A673 (cell line): ENCODE data around the gene LBH. TPM values are rescaled to one million over a fixed set of nuclear protein-coding genes. Genes with fewer than 3 reads are reported as not detected.

Experiments
- BruUV-seq: library from RNA; stranded (reverse); fragments of 400-500 nt; replicated peaks from 2 replicates; lab custom pipeline; 2021; lab: Mats Ljungman, UMichigan
- CTCF ChIA-PET: fragments of 300-600 bp; sonication (Branson Sonifier 250); formaldehyde crosslinking; loops from one replicate; lab custom pipeline; 2022; ENCODE audit warnings: antibody characterized with exemption; lab: Charles Lee
- POLR2A ChIA-PET: fragments of 300-600 bp; sonication (Branson Sonifier 250); formaldehyde crosslinking; loops from one replicate; lab custom pipeline; 2022; ENCODE audit warnings: antibody characterized with exemption; ENCODE audit not compliant: low non-redundant PET; lab: Charles Lee
- DNase-seq: peaks from one replicate; pipeline ENCODE4 v3.0.0-alpha.2; 2015; ENCODE audit warnings: low spot score
- H3K27ac ChIP-seq: fragments of 200-600 bp; sonication (generic); 2 replicates; pipeline ENCODE4 v1.5.1; 2016; ENCODE audit warnings: mixed run types, low read depth, mild to moderate bottlenecking, mixed read lengths, antibody characterized with exemption, low read length; ENCODE audit not compliant: poor library complexity, severe bottlenecking
- H3K27me3 ChIP-seq: fragments of 200-600 bp; sonication (generic); replicated peaks from 2 replicates; pipeline ENCODE4 v1.6.1; 2017; ENCODE audit warnings: mixed run types, low read depth, mild to moderate bottlenecking, mixed read lengths, antibody characterized with exemption, low read length; ENCODE audit not compliant: insufficient read depth, poor library complexity
- H3K36me3 ChIP-seq: fragments of 200-600 bp; sonication (generic); 2 replicates; pipeline ENCODE4 v1.6.1; 2016; ENCODE audit warnings: mixed run types, mild to moderate bottlenecking, mixed read lengths, antibody characterized with exemption, low read length; ENCODE audit not compliant: insufficient read depth, poor library complexity, severe bottlenecking
- H3K4me1 ChIP-seq: fragments of 200-600 bp; sonication (generic); 2 replicates; pipeline ENCODE4 v1.6.1; 2017; ENCODE audit warnings: mixed run types, mild to moderate bottlenecking, mixed read lengths, antibody characterized with exemption, low read length; ENCODE audit not compliant: insufficient read depth, poor library complexity, severe bottlenecking
- H3K4me3 ChIP-seq: fragments of 200-600 bp; sonication (generic); 2 replicates; pipeline ENCODE4 v1.5.1; 2016; ENCODE audit warnings: low read depth, mixed run types, mild to moderate bottlenecking, mixed read lengths, low read length; ENCODE audit not compliant: poor library complexity, severe bottlenecking
- H3K9me3 ChIP-seq: fragments of 200-600 bp; sonication (generic); 2 replicates; pipeline ENCODE4 v1.6.1; 2016; ENCODE audit warnings: mixed run types, low read depth, mild to moderate bottlenecking, mixed read lengths, antibody characterized with exemption, low read length; ENCODE audit not compliant: poor library complexity, severe bottlenecking
- EZH2 ChIP-seq: fragments of 200-600 bp; sonication (generic); IDR thresholded peaks from 2 replicates; pipeline ENCODE4 v1.6.1; 2017; ENCODE audit warnings: borderline replicate concordance, low read depth, mild to moderate bottlenecking, mixed read lengths, antibody characterized with exemption, low read length; ENCODE audit not compliant: poor library complexity, severe bottlenecking
- intact Hi-C: fragments of 100-400 bp; cut with micrococcal nuclease; formaldehyde crosslinking; loops from one replicate; pipeline ENCODE4 v1.10.0; 2022; ENCODE audit not compliant: unreplicated experiment
- total RNA-seq: library from RNA; stranded (reverse); gene quantifications from 2 replicates; pipeline ENCODE4 v1.2.3, GENCODE V29; 2021
- TF ChIP-seq, protein P1 (sequence below): fragments of 300-800, 200-600 bp; sonication (generic); conservative IDR thresholded peaks from 2 replicates; pipeline ENCODE4 v1.5.1; 2017; ENCODE audit warnings: low read depth, mild to moderate bottlenecking, antibody characterized with exemption, low read length, moderate library complexity, mixed read lengths

LBH gene
- total RNA-seq, 1 experiment from 2014 or later = 140 TPM

DNA sequence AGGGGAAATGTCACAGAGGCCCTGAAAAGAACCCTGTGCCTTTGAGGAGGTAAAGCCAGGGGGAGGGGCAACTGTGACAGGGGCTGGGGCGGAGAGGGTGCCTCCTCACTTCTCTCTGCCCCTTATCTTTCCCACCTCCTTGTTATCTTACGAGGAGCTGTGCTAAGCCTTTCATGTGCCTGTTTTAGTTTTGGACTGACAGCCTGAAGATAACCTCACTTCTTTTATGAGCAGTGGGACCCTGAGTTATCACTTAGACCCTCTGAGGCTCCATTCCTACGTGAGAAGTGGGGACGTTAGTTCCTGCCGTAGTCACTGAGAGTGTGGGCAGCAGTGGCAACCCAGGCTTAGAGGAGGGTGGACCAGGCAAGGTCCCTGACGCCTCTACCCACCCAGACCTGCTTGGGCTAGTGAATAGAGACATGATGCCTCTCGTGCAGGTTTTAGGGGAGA, 39.5 kb upstream of the LBH start:
- DNase-seq = no peak
- Histone ChIP-seq H3K9me3 (no peaks in the 10 kb centered on the region), H3K4me1 (no peaks in the 10 kb centered on the region), H3K27me3 (no peaks in the 10 kb centered on the region), H3K4me3 (no peak overlapping the region), H3K36me3 (no peaks in the 10 kb centered on the region), H3K27ac (no peak overlapping the region)
- intact Hi-C loops = no loop called here
- no TSS peak for BruUV-seq
- CTCF ChIA-PET = no interaction called here
- TF ChIP-seq, protein P1, sequence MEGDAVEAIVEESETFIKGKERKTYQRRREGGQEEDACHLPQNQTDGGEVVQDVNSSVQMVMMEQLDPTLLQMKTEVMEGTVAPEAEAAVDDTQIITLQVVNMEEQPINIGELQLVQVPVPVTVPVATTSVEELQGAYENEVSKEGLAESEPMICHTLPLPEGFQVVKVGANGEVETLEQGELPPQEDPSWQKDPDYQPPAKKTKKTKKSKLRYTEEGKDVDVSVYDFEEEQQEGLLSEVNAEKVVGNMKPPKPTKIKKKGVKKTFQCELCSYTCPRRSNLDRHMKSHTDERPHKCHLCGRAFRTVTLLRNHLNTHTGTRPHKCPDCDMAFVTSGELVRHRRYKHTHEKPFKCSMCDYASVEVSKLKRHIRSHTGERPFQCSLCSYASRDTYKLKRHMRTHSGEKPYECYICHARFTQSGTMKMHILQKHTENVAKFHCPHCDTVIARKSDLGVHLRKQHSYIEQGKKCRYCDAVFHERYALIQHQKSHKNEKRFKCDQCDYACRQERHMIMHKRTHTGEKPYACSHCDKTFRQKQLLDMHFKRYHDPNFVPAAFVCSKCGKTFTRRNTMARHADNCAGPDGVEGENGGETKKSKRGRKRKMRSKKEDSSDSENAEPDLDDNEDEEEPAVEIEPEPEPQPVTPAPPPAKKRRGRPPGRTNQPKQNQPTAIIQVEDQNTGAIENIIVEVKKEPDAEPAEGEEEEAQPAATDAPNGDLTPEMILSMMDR = no peak
- TF ChIP-seq EZH2 = no peak
- POLR2A ChIA-PET = interaction anchor here (0.6 kb wide), 1 partner anchor 80 kb away, joined by 3 read pairs; no protein-coding TSS in a partner anchor

DNA sequence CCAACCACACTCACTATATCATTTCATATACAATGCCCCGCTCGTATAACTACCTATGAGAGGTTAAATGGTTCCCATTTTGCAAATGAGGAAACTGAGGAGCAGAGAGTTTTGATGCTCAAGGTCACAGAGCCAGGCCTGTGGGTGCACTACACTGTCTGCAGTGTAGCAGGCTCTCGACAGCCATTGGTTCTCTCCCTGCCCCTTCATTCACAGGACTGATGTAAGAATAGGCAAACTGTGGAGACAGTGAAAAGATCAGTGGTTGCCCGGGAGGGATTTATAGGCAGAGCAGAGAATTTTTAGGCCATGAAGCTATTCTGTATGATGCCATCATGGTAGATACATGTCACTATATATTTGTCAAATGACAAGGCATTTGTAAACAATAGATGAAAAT, 39.0 kb upstream of the LBH start:
- DNase-seq = no peak
- POLR2A ChIA-PET = interaction anchor here (0.6 kb wide), 1 partner anchor 80 kb away, joined by 3 read pairs; no protein-coding TSS in a partner anchor

DNA sequence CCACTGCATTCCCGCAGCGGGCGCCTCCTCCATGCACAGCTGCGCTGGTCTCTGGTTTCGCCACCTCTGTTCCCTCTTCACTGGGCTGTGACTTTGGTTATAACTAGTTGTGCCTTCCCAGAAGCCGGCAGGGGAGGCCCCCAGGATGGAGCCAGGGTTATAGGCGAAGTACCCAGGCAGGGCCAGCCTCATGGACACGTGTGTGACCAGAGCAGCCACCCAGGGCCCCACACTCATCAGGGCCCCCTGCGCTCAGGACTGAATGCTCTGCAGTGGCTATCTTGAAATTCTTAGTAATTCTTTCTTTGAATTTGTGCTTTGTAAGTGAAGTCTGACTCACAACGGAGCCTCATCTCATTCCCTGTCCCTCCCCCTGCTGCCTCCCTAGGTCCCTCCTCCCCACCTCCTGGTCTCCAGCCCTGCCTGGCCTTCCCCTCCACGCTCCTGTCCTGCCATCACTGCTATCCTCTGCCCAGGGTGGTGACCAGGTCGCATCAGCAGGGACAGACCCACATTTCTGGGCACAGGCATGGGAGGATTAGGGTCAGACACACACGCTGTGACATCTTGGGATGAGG, 38.1 kb upstream of the LBH start:
- intact Hi-C loops = no loop called here

More for the DNA sequence above, 39.0 kb upstream of the LBH start:
- Histone ChIP-seq H3K27me3 (no peaks in the 10 kb centered on the region), H3K4me1 (no peaks in the 10 kb centered on the region), H3K9me3 (no peaks in the 10 kb centered on the region), H3K27ac (no peak overlapping the region), H3K36me3 (no peaks in the 10 kb centered on the region), H3K4me3 (no peak overlapping the region)
- no TSS peak for BruUV-seq
- intact Hi-C loops = no loop called here
- TF ChIP-seq, protein P1 = no peak
- TF ChIP-seq EZH2 = no peak
- CTCF ChIA-PET = no interaction called here

More for the DNA sequence above, 38.1 kb upstream of the LBH start:
- H3K4me1 ChIP-seq = no peaks in the 10 kb centered on the region
- H3K27ac ChIP-seq = no peak overlapping the region
- BruUV-seq = no TSS peak
- no peaks in the 10 kb centered on the region for H3K9me3 ChIP-seq
- H3K4me3 ChIP-seq = no peak overlapping the region
- no peaks in the 10 kb centered on the region for H3K36me3 ChIP-seq
- no peaks in the 10 kb centered on the region for H3K27me3 ChIP-seq
- ChIA-PET POLR2A (no interaction called here), CTCF (no interaction called here)
- DNase-seq = no peak
- TF ChIP-seq, protein P1 = no peak
